ENCODE data around the gene SNAP25. TPM values are rescaled to one million over a fixed set of nuclear protein-coding genes. Genes with fewer than 3 reads are reported as not detected.

The SNAP25 gene
- total and polyA plus RNA-seq, 8 donors, result 1.5 to 11.7 (median 6.8) TPM

- no peak for ATAC-seq
Measured at GRCh38 chr20:10280018-10280908, 61.6 kb downstream of the SNAP25 start.

GRCh38 chr20:10281911-10282310, 63.3 kb downstream of the SNAP25 start:
- no peaks in the 10 kb centered on the region for H3K9me3 ChIP-seq
- no peak overlapping the region for H3K4me3 ChIP-seq
- no peak for ATAC-seq
- H3K36me3 ChIP-seq, result no peaks in the 10 kb centered on the region
- DNase-seq, result no peak
- H3K27me3 ChIP-seq, result peaks cover 0 to 4% of the 10 kb centered on the region in 2 donors
- no peak for TF ChIP-seq CTCF (IDR thresholded peaks at IDR 0.05)
- H3K4me1 ChIP-seq, result no peaks in the 10 kb centered on the region
- H3K27ac ChIP-seq, result no peak overlapping the region
- intact Hi-C loops (cut with DNase I), result no loop called here

More at GRCh38 chr20:10280018-10280908, 61.6 kb downstream of the SNAP25 start:
- DNase-seq, result no peak
- no peaks in the 10 kb centered on the region for H3K4me1 ChIP-seq
- TF ChIP-seq CTCF (IDR thresholded peaks at IDR 0.05), result no peak
- H3K36me3 ChIP-seq, result no peaks in the 10 kb centered on the region
- no peak overlapping the region for H3K4me3 ChIP-seq
- H3K9me3 ChIP-seq, result no peaks in the 10 kb centered on the region
- intact Hi-C loops (cut with DNase I), result no loop called here
- H3K27ac ChIP-seq, result no peak overlapping the region
- H3K27me3 ChIP-seq, result peaks cover 0 to 4% of the 10 kb centered on the region in 2 donors

- no peaks in the 10 kb centered on the region for H3K9me3 ChIP-seq
- H3K27me3 ChIP-seq, result peaks cover 0 to 4% of the 10 kb centered on the region in 2 donors
- H3K4me3 ChIP-seq, result no peak overlapping the region
- H3K36me3 ChIP-seq, result no peaks in the 10 kb centered on the region
- H3K4me1 ChIP-seq, result no peaks in the 10 kb centered on the region
- no peak for TF ChIP-seq CTCF (IDR thresholded peaks at IDR 0.05)
- intact Hi-C loops (cut with DNase I), result no loop called here
- no peak overlapping the region for H3K27ac ChIP-seq
- DNase-seq (no peak), ATAC-seq (no peak)
Measured at GRCh38 chr20:10282979-10283456, 64.4 kb downstream of the SNAP25 start.

GRCh38 chr20:10286356-10286755, 67.7 kb downstream of the SNAP25 start:
- intact Hi-C loops (cut with DNase I), result no loop called here
- no peak for TF ChIP-seq CTCF (IDR thresholded peaks at IDR 0.05)
- H3K4me3 ChIP-seq, result no peak overlapping the region

GRCh38 chr20:10288421-10288820, 69.8 kb downstream of the SNAP25 start:
- no peak overlapping the region for H3K4me3 ChIP-seq
- no peaks in the 10 kb centered on the region for H3K4me1 ChIP-seq
- no peak overlapping the region for H3K27ac ChIP-seq
- H3K9me3 ChIP-seq, result no peaks in the 10 kb centered on the region
- intact Hi-C loops (cut with DNase I), result no loop called here
- DNase-seq (no peak), ATAC-seq (no peak)
- H3K36me3 ChIP-seq, result no peaks in the 10 kb centered on the region
- no peaks in the 10 kb centered on the region for H3K27me3 ChIP-seq
- TF ChIP-seq CTCF (IDR thresholded peaks at IDR 0.05), result no peak

More at GRCh38 chr20:10286356-10286755, 67.7 kb downstream of the SNAP25 start:
- Histone ChIP-seq H3K36me3 (no peaks in the 10 kb centered on the region), H3K27ac (no peak overlapping the region), H3K4me1 (no peaks in the 10 kb centered on the region), H3K27me3 (no peaks in the 10 kb centered on the region), H3K9me3 (no peaks in the 10 kb centered on the region)
- no peak for DNase-seq
- no peak for ATAC-seq
